HG03565 (cell line): ENCODE data around the gene MYBPC2.

Experiments
- ATAC-seq: cut with Tn5 transposase; IDR thresholded peaks from one replicate; pipeline ENCODE4 v1.9.1; 2021; ENCODE audit warnings: mild to moderate bottlenecking, moderate library complexity; ENCODE audit not compliant: unreplicated experiment

MYBPC2 gene

DNA sequence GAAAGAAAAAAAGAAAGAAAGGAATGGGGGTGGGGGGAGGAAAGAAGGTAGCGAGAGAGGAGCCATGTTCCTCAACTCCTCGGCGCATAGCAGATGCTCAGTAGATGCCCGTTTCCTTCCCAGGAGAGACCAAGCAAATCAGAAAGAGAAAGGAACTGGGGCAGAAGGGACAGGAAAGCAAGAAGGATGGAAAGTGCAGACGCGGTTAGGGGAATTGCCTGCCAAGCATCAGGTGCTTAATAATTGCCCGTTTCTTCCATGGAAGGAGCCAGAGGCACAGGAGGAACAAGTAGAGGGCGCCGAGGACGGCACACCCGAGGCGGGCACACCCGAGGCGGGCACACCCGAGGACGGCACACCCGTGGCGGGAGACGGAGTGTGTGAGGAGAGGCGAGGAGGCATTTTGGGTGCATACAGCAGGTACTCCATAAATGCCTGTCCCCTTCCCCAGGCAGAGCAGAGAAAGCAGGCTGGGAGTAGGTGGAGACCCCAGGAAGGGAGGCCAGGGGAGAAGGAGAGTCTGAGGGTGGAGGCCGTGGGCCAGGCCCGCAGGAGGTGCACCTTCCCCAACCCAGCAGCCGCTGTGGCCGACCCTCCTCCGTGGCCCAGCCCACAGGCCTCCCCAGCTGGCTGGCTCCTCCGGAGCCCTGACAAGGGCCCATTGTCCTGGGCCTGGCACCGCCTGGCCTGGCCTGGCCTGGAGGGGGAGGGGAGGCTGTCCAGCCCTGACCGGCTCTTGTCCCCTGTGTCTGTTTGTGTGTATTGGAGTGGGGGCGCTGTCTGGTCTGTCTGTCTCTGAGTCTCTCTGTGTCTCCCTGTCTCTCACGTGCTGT, 63.7 kb downstream of the MYBPC2 start:
- no peak for ATAC-seq

DNA sequence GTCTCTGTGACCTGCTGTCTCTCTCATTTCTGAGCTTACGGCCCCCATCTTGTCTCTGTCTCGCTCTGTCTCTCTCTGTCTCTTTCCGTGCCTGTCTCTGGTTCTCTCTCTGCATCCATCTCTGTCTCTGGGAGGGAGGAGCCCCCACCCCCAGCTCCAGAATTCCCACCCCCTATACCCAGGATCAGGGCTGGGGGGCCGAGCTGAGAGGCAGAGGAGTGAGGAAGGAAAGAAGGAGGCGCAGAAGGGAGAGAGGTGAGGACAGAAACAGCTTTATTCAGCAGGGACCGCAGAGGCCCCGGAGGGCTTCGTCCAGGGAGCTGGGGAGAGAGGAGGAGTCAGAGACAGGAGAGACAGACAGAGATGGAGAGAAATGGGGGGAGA, 64.3 kb downstream of the MYBPC2 start:
- ATAC-seq: no peak

DNA sequence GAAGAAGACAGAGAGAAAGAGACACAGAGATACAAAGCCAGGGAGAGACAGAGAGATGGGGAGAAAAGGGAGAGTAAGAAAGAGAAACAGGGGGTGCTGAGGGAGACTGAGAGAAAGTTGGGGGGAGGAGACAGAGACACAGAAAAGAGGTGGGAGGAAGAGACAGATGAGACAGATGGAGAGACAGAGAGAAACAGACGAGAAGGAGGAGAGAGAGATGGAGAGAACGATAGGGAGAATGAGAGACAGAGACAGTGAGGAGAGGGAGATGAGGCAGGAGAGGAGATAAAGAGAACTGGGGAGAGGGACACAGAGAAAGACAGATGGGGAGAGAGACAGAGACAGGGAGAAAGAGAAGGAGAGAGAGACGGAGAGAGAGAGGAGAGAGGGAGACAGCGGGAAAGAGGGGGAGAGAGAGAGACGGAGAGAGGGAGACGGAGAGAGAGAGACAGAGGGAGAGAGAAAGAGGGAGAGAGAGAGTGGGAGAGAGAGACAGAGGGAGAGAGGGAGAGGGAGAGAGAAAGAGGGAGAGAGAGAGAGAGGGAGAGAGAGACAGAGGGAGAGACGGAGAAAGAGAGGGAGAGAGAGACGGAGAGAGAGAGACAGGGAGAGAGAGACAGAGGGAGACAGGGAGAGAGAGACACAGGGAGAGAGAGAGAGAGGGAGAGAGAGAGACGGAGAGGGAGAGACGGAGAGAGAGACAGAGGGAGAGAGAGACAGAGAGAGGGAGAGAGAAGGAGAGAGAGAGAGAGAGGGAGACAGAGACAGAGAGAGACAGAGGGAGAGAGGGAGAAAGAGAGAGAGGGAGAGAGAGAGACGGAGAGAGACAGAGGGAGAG, 65.7 kb downstream of the MYBPC2 start:
- no peak for ATAC-seq

DNA sequence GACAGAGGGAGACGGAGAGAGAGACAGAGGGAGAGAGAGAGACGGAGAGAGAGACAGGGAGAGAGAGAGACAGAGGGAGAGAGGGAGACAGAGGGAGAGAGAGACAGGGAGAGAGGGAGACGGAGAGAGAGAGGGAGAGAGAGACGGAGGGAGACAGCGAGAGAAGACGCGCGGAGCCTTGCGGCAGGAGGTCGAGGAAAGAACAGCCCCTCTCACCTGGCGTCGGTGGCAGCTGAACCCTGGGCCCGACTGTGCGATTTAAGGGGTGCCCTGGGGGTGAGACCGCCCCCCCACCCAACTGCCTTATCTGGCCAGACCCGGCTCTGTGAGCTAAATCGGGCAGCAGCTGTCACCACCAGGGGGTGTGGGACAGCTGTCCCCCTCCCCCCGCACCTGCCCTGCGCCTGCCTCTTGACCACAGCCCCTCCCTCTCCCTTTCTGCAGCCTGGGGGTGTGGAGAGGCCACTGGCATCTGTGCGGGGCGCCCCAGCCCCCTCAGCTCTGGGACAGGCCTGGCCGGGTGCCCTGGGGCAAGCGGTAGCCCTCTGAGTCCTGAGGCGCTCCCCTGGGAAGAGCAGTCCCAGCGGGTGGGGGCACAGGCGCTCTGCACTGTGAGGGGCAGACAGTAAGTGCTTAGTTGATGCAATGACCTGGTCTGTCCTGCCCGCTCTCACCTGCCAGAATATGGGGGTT, 67.5 kb downstream of the MYBPC2 start:
- ATAC-seq: no peak

DNA sequence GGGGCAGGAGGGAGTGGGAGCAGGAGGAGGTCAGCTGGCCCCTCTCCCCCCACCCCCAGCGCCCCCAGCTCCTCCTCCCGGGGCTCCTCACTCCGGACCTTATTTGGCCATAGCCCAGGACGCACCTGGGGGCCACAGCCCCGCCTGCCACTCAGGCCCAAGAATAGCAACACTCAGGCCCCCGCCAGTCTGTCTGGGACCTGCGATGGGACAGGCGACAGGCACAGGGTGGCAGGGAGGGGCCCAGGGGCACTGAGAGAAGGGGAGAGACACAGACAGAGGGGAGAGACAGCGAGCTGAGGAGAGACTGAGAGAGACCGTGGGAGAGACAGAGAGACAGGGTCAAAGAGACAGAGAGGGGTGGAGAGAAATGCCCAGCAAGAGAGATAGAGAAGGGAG, 68.1 kb downstream of the MYBPC2 start:
- no peak for ATAC-seq

DNA sequence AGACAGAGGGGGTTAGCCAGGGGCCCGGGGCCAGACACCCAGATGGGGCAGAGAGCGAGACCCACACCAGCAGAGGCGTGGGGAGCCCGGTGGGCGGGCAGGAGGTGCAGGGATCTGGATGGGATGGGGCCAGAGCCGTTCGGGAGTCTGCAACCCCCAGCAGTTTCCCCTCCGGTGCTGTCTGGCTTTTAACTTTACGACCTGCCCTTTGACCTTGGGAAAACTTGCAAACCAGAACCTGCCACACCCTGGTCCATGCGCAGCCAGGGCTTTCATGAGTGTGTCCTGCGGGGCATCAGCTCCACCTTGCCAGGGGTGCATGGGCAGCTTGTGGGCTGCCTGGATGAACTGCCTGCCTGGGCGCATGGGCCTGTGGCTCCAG, 68.5 kb downstream of the MYBPC2 start:
- no peak for ATAC-seq

DNA sequence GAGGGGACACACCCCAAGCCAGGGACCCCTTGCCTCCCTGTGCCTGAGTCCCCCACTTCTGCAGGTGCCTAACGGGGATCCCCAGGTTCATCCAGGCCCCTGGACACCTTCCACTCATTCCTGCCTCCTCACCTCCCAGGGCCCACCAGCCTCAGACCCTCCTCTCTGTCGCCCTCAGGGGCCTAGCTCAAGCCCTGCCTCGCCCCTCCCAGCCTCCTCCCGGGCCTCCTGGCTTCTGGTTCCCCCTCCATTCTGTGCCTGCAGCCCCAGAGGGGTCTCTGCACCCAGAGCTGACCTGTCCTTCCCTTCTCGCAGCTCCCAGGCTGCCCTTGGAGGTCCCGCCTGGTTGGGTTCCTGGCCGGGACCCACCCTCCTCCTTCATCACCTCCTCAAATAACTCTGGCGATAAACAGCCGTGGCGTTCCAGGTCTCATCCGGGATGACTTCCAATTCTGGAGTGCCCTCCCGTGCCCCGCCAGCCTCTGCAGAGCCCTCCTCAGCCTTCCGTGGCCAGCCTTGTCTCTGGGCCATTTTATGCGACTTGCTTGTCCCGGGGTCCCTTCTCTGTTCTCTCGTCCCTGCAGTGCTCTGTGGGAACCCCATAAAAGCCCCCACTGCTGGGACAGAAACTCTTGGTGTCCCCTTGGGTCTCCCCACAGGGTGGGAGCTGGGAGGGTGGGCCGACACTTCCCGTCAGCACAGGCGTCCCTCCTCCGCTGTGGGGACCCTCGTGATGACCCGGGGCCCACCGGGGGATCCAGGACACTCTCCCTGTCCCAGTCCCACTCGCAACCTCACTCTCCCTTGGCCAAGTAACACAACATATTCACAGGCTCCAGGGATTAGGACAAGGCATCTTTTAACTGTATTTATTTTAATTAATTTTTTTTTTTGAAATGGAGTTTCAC, 69.1 kb downstream of the MYBPC2 start:
- ATAC-seq: no peak

DNA sequence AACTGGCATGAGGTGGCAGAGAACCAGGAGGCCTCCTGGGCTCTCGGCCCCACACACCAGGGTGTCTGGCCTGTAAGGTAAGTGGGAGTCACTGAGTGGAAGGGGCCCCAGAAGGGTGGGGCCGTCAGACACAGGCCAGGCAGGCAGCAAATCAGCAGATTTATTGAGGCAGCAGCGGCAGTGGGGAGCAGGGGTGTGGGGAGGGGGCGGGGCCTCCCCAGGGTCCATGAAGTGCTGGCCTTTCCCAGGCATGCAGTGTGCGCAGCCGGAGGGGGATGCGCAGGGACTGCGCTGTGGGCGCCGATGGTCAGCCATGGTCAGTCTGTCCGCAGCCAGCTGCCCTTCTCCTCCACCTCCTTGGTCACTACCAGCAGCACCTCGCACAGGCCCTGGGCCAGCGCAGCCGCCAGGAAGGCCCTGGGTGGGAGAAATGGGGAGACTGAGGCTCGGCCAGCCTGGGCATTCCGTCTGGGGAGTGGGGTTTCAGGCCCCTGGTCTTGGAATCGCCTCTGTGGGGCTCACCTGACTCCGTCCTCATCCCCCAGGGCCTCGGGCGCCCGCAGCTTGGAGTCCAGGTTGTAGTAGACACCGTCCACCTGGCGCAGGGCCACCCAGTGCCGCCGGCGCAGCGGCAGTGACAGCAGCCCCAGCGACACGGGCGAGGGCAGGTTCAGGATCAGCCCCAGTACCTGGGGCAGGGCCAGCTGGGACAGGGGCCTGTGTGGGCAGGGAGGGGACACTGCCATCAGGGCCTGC, 73.3 kb downstream of the MYBPC2 start:
- ATAC-seq: no peak

DNA sequence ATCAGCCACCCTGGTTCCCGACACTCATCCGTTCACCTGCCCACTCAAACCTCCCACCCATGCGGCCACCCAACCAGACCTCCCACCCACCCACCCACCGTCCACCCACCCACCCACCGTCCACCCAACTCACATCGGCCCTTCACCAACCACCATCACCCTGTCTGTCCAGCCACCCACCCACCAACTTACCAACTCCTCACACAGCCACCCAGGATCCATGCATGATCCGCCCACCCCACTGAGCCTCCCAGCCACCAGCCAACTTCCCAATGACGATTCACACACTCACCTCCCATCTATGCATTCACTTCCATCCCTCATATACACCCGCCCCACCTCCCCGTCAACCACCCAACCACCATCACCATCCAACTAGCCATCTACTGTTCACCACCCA, 74.0 kb downstream of the MYBPC2 start:
- no peak for ATAC-seq

DNA sequence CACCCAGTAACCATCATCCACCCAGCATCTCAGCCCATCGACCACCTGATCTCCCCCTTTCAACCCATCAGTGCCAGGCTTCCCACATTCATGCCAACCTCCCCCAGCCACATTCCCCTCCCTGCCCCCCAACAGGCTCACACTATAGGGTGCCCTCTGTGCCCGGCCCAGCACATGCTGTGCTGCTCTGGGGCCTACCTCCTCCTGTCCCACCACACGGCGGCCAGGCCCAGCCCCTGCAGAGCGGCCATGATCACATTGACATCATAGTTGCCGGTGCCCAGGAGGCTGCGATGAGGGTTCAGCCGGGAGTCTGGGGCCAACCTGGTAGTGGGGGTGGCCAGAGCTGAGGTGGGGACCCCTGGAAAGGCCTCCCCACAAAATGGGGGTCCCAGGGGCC, 74.7 kb downstream of the MYBPC2 start:
- ATAC-seq: no peak

DNA sequence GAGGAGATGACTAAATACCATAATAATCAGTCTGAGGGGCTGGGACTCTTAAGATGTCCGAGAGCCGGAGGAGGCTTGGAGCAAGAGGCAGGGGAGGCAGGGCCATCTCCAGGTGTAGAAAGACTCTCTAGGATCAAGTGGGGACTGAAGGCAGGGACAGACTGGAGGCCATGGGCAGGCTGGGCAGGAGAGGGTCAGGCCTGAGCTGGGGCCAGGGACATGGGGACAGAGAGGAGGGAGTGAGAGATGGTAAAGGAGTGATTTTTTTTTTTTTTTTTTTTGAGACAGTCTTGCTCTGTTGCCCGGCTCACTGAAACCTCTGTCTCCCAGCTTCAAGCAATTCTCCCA, 76.1 kb downstream of the MYBPC2 start:
- no peak for ATAC-seq

DNA sequence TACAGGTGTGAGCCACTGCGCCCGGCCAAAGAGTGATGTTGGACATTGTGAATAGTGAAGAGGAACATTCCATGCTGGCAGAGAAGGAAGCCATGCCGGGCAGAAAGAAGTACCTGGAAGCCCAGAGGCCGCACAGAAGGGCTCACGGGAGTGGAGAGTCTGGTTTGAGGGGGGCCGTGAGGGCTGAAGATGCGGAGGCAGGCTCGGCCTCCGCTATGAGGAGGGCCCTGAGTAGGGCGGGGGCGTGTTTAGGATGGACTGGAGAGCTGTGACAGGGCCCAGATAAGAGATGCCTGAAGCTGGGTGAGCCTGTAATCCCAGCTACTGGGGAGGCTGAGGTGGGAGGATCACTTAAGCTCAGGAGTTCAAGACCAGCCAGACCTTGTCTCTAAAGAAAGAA, 76.7 kb downstream of the MYBPC2 start:
- ATAC-seq: no peak

DNA sequence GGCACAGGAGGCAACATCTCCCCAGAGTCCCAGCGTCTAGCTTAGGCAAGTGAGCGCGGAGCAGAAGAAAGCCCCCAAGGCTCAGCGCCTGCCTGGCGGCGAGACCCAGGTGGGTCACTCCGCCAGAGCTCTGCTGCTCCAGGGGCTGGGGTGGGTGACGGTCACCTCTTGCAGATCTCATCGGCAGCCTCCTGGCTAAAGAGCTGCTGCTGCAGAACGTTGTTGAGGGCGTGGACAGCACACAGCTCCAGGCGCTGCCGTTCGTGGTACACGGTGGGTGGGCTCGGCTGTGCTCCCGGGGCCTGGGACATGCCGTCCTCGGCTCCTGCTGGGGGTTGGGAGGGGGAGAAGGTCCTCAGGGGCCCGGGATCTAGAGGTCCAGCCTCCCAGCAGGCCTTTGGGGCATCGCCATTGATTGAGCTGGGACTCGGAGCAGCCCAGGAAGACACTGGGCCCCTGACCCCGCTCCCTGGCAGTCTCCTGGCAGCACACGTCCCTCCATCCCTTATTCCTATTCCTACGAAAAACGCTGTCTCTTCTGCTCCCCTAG, 77.5 kb downstream of the MYBPC2 start:
- ATAC-seq: no peak

DNA sequence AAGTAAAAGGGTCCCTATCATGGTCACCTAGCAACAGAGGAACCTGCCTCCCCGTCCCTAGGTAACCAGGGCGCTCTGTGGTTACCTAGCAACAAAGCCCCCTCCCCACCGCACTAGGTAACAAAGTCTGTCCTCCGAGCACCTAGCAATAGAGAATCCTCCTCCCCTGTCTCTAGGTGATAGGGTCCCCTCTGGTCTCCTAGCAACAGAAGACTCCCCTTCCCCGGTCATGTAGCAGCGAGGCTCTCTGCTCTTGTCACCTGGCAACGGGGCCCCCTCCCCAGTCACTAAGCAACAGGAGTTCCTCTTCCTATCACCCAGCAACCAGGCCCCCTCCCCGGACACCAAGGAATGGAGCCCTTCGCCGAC, 78.0 kb downstream of the MYBPC2 start:
- no peak for ATAC-seq

DNA sequence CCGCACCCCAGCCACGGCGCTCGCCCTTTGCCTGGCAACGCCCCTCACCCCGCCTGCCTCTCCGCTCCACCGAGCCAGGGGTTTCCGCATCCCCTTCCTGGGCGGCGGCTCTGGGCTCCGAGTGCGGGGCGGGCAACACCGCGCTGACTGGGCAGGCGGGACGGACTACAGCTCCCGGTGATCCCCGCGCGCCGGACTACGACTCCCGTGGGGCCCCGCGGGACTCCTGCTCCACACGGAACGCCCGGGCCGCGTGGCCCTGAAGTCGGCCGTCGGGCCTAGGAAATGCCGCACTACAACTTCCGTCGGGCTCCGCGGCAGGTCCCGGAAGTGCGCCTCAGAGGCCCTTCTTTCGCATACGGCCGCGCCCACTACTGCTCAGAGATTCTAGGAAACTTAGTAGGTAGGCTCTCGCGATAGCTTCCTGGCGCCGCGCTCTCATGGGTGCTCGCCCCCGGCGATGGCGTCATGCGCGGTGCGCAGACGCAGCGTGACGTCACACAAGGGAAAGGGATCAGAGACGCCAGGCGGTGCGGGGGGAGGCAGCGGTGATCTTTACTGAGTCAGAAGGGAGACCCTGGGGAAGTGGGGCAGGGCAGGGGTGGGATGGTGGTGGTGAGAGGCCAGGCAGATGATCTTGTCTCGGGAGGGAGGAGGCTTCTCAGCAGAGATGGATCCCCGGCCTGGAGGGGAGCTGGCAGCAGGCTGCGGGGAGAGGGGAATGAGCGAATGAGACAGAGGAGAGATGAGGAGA, 78.6 kb downstream of the MYBPC2 start, which contains the start of gene JOSD2:
JOSD2 (minus strand) TSS at position 123 of the 754 bp plus-strand sequence. CDS start 760 bp downstream, outside the sequence.
- ATAC-seq: peak; percentile 78

DNA sequence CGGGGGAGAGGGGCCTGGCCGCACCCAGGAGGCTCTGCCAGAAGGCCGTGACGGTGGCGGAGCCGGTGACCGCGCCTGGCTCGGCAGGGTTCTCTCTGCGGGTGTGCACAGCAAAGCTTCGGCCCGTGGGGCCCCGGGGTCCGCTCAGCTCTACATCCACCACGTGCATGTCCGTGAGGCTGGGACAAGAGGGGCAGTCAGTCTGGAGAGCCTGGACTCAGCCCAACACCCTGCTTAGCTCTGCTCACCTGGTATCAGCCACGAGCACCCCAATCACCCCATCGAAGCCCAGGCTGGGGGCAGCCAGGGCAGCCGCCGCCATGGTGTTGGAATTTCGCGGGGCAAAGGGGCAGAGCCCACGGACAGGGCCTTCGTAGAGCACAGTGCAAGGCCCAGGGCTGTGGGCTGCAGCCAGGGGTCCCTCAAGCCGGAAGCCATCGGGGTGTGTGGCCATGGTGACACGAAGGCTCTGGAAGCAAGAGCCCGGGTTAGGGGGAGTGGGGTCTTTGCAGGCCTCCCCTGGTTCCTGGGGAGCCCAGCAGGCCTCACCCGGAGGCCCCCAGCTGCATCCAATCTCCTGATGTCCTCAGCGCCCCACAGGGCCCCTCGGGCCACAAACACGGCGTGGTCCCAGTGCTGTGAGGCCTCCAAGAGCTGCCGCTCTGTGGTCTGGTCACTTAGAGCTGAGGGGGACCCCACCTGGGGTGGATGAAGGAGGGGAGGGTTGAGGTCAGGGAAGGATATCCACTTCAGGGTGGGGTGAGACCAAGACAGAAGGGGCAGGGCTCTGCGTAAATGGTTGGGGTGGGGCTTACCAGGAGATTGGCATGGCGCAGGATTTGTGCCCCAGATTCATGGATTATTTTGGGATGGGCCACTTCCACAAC, 79.7 kb downstream of the MYBPC2 start:
- no peak for ATAC-seq

DNA sequence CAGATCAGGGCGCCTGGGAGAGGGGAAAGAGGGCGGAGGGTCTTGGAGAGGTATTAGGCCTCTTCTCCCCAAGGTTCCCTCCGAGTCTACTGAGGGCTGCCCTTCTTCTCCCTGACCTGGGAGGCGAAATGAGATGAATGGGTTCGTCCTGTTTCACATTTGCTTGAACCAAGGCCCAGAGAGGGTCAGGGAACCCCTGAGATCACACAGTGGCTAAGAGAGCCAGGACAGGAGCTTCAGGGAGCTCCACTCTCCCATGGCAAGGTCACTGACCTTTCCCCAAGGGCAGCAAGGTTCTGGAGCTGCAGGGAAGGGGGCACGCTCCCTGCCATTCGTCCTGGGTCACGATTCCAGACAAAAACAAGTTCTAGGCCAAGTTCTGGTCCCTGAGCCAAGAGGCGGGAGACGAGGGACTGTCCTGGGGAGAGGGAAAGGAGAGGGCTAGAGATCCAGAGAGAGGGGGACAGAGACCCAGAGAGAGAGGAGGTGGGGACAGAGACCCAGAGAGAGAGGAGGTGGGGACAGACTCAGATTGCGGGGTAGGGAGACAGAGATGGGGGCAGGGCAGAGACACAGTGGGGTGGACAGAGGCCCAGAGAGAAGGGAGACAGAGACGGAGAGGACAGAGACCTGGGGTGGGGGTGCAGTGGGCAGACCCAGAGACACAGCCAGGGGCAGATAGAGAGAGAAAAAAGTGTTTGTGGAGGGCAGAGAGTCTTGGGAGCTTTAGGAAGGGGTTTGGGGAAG, 80.5 kb downstream of the MYBPC2 start:
- ATAC-seq: no peak
